ENCODE data around the gene PPP4R4. TPM values are rescaled to one million over a fixed set of nuclear protein-coding genes. Genes with fewer than 3 reads are reported as not detected.
"Not testable (repeated sequence)": the region's sequence is repeated elsewhere in the genome, so short reads cannot be mapped to it uniquely, and the experiment has no call there.

PPP4R4 gene
- total and polyA plus RNA-seq, 10 donors, result 0.05 to 0.94 (median 0.13) TPM; not detected in 3

DNA sequence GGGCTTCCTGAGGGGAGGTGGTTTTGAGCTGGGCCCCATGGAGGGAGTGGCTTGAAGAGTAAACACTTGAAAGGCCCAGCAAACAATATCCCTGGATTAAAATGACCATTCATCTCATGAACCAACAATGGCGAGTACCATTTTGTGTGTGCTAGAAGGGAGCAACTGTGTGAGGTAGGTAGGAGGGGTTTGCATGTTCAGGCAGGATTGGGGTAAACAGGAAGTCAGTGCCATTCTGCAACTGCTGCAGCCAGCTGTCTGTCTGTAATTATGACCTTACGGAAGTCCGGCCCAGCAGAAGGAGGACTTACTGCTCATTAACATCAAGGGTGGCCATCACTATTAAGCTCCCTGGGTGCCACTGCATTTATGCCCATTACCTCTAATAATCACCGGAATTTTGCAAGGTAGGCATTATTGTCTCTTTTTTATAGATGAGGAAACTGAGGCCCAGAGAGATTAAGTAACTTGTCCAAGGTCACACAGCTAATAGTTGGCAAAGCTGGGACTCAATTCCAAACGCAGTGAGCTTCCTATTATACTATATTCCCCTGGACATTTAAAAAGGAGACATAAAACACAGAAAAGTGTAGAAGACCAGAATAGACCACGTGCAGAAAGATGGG is 28.1 kb upstream of the PPP4R4 start:
- TF ChIP-seq, protein P1, sequence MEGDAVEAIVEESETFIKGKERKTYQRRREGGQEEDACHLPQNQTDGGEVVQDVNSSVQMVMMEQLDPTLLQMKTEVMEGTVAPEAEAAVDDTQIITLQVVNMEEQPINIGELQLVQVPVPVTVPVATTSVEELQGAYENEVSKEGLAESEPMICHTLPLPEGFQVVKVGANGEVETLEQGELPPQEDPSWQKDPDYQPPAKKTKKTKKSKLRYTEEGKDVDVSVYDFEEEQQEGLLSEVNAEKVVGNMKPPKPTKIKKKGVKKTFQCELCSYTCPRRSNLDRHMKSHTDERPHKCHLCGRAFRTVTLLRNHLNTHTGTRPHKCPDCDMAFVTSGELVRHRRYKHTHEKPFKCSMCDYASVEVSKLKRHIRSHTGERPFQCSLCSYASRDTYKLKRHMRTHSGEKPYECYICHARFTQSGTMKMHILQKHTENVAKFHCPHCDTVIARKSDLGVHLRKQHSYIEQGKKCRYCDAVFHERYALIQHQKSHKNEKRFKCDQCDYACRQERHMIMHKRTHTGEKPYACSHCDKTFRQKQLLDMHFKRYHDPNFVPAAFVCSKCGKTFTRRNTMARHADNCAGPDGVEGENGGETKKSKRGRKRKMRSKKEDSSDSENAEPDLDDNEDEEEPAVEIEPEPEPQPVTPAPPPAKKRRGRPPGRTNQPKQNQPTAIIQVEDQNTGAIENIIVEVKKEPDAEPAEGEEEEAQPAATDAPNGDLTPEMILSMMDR (IDR thresholded peaks at IDR 0.05 in 8 of 11, conservative IDR thresholded peaks at IDR 0.05 in 3 of 11), result no peak
- TF ChIP-seq POLR2A (IDR thresholded peaks at IDR 0.05) (no peak), POLR2AphosphoS5 (IDR thresholded peaks at IDR 0.05) (no peak)
- 61 to 91% (median 77%) methylated on average over 6 of the region's 6 CpGs for WGBS, 5 donors
- Histone ChIP-seq H3K27ac (no peak overlapping the region), H3K27me3 (replicated peaks in 1 of 7) (no peaks in the 10 kb centered on the region), H3K9me3 (no peaks in the 10 kb centered on the region), H3K4me1 (peaks cover 0 to 7% (median 0%) of the 10 kb centered on the region in 6 donors), H3K4me3 (no peak overlapping the region), H3K36me3 (no peaks in the 10 kb centered on the region)
- no peak for DNase-seq
- intact Hi-C loops (cut with DNase I; ENCODE audit: low total_unique reads), result no loop called here

DNA sequence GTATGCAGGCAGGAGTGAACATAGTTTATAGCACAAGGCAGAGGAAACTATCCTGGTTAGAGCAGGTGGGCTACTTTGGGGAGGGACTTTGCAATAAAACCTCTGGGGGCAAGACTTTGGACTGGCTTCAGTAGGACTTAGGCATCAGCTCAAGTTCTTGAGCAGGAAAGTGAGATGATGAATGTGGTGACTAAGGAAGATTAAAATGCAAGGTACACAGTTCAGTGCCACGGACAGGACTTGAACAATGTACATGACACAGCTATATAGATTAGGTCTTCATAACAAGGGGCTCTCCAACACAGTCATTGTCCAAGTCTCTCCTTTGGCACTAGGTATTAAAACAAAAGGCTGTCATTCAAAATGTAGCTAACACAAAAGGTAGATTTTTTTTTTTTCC is 21.4 kb upstream of the PPP4R4 start:
- Histone ChIP-seq H3K9me3 (peaks cover 0 to 4% (median 0%) of the 10 kb centered on the region in 8 donors), H3K27me3 (replicated peaks in 1 of 7) (peaks cover 0 to 31% (median 0%) of the 10 kb centered on the region in 7 donors), H3K36me3 (no peaks in the 10 kb centered on the region), H3K4me3 (no peak overlapping the region), H3K4me1 (no peaks in the 10 kb centered on the region), H3K27ac (no peak overlapping the region)
- no peak for DNase-seq
- 79 to 93% (median 90%) methylated on average over 1 of the region's 1 CpG for WGBS, 5 donors
- TF ChIP-seq POLR2A (IDR thresholded peaks at IDR 0.05), result no peak
- TF ChIP-seq POLR2AphosphoS5 (IDR thresholded peaks at IDR 0.05), result no peak
- TF ChIP-seq, protein P1 (IDR thresholded peaks at IDR 0.05 in 8 of 11, conservative IDR thresholded peaks at IDR 0.05 in 3 of 11), result no peak
- intact Hi-C loops (cut with DNase I; ENCODE audit: low total_unique reads), result no loop called here

DNA sequence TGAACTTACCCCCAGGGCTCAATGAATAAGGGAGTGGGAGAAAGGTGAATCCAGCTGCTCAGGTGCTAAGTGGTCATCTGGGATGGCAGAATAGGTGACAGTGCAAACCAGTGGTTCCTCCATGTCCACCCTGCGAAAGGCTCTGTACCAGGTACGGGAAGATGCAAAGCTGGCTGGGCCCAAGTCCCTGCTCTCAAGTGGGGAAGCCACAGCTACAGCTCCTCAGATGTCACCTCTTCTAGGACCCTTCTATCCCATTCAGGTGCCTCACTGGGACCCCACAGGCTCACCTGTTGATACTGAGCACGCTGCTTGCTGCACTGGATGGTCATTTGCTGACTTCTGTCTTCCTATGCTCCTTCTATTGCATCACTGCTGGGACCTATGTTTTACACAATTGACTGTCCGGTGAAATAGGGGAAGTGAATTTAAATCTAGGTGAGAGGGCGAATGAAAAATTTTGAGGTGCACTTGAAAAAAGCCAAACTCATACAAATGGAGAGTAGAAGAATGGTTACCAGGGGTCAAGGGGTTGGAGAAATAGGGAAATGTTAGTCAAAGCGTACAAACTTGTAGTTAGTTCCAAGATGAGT is 20.3 kb upstream of the PPP4R4 start:
- H3K9me3 ChIP-seq, result peaks cover 0 to 4% (median 0%) of the 10 kb centered on the region in 8 donors
- no peak overlapping the region for H3K4me3 ChIP-seq
- H3K27me3 ChIP-seq (replicated peaks in 1 of 7), result peaks cover 0 to 42% (median 5%) of the 10 kb centered on the region in 7 donors
- no peak for DNase-seq
- 67 to 86% (median 74%) methylated on average over 6 of the region's 6 CpGs for WGBS, 5 donors
- no peak overlapping the region for H3K27ac ChIP-seq
- no peak for TF ChIP-seq POLR2A (IDR thresholded peaks at IDR 0.05)
- TF ChIP-seq, protein P1 (IDR thresholded peaks at IDR 0.05 in 8 of 11, conservative IDR thresholded peaks at IDR 0.05 in 3 of 11), result no peak
- no peak for TF ChIP-seq POLR2AphosphoS5 (IDR thresholded peaks at IDR 0.05)
- peaks cover 0 to 4% (median 0%) of the 10 kb centered on the region in 6 donors for H3K4me1 ChIP-seq
- H3K36me3 ChIP-seq, result no peaks in the 10 kb centered on the region
- intact Hi-C loops (cut with DNase I; ENCODE audit: low total_unique reads), result no loop called here

DNA sequence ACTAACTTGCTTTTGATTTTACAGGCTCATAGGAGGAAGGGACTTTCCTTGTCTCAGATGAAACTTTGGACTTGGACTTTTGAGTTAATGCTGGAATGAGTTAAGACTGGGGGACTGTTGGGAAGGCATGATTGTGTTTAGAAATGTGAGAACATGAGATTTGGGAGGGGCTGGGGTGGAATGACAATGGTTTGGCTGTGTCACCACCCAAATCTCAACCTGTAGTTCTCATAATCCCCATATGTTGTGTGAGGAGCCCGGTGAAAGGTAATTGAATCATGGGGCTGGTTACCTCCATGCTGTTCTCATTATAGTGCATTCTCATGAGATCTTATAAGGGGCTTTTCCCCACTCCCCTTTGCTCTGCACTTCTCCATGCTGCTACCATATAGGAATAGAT is 18.0 kb upstream of the PPP4R4 start:
- H3K36me3 ChIP-seq; H3K4me3 ChIP-seq; H3K27ac ChIP-seq; intact Hi-C loops (cut with DNase I; ENCODE audit: low total_unique reads); H3K4me1 ChIP-seq; H3K9me3 ChIP-seq; DNase-seq: not testable (repeated sequence)
- peaks cover 0 to 43% (median 5%) of the 10 kb centered on the region in 7 donors for H3K27me3 ChIP-seq (replicated peaks in 1 of 7)
- 85 to 100% (median 91%) methylated on average over 1 of the region's 1 CpG for WGBS, 5 donors

Data from spleen (tissue), 11 donors.